GM10248 (cell line): ENCODE measurements around the gene FANK1.

Experiments used
- CTCF ChIA-PET: fragments of 300-600 bp; sonication (Branson Sonifier 250); formaldehyde crosslinking; extraction: SDS; loops from one replicate; lab custom pipeline; 2021; ENCODE audit warnings: antibody characterized with exemption; lab: Yijun Ruan, JAX
- POLR2A ChIA-PET: fragments of 350-650 bp; sonication (Branson Sonifier 250); formaldehyde crosslinking; extraction: SDS; loops from one replicate; lab custom pipeline; 2020; ENCODE audit warnings: antibody characterized with exemption; lab: Yijun Ruan, JAX
- DNase-seq: peaks from one replicate; pipeline ENCODE4 v3.0.0; 2012; ENCODE audit errors: extremely low spot score
- TF ChIP-seq, protein P1 (sequence below): IDR thresholded peaks from 2 replicates; pipeline ENCODE4 v1.5.1; 2012; ENCODE audit warnings: mild to moderate bottlenecking, low read depth; ENCODE audit errors: extremely low read depth, missing control alignments, control extremely low read depth

FANK1 gene

DNA sequence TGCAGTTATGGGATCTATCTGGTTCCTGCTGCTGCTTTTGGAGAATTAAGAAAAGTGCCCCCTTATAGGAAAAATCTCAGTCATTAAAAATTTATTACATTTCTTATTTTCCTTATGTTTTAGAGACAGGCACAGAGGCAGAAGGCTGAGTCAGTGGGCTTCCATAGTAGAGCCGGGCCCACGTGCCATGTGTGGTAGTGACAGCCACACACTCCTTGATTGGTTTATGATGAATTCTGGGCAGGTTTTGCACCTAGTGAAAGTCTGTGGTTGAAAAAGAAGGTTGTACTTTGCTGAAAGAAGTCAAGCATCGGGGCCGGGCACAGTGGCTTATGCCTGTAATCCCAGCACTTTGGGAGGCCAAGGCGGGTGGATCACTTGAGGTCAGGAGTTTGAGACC is 109.9 kb downstream of the FANK1 start:
- POLR2A ChIA-PET: no interaction called here
- TF ChIP-seq, protein P1, sequence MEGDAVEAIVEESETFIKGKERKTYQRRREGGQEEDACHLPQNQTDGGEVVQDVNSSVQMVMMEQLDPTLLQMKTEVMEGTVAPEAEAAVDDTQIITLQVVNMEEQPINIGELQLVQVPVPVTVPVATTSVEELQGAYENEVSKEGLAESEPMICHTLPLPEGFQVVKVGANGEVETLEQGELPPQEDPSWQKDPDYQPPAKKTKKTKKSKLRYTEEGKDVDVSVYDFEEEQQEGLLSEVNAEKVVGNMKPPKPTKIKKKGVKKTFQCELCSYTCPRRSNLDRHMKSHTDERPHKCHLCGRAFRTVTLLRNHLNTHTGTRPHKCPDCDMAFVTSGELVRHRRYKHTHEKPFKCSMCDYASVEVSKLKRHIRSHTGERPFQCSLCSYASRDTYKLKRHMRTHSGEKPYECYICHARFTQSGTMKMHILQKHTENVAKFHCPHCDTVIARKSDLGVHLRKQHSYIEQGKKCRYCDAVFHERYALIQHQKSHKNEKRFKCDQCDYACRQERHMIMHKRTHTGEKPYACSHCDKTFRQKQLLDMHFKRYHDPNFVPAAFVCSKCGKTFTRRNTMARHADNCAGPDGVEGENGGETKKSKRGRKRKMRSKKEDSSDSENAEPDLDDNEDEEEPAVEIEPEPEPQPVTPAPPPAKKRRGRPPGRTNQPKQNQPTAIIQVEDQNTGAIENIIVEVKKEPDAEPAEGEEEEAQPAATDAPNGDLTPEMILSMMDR: no peak
- CTCF ChIA-PET: no interaction called here
- no peak for DNase-seq

DNA sequence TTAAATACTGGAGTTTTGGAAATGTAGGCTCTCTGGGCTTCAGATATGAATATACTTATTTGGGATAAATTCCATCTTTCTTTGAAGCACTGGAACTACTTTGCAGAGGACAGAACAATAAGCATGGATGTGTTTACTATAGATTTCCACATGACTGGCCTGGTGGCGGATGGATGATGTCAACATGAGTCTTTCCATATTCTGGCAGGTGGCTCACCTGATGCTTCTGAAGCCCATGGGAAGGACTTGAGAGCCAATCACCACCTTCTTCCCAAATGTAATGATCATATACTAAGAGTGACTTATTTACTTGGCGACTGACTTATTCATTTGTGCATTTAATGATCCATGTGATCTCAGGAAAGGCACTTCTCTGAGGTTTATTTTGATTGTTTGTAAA is 110.5 kb downstream of the FANK1 start:
- no peak for DNase-seq
- POLR2A ChIA-PET: no interaction called here
- TF ChIP-seq, protein P1: no peak
- CTCF ChIA-PET: interaction anchor here (0.8 kb wide), 1 partner anchor 31 kb away, joined by 3 read pairs; no protein-coding TSS in a partner anchor

DNA sequence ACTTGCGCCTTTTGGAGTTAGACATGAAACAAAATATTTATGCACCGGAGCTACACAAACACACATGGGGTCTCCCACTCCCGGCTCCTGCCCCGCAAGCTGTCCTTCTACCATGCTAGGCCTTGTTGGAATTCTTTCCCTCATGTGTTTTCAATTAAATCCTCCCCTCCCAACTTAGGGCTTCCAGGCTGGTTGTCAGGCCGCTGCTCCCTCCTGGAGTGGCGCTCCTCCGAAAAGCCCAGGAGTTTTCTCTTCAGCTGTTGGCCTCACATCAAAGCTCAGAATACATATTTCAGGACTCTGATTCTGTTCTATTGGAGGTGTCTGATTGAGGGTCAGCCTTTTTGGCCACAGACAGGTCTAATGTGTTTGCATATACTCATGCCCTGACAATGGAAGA is 113.3 kb downstream of the FANK1 start:
- TF ChIP-seq, protein P1: no peak
- CTCF ChIA-PET: interaction anchor here (1.1 to 1.3 kb wide), 2 partner anchors 12 to 19 kb away, joined by 3 read pairs; no protein-coding TSS in a partner anchor
- POLR2A ChIA-PET: no interaction called here
- DNase-seq: no peak

DNA sequence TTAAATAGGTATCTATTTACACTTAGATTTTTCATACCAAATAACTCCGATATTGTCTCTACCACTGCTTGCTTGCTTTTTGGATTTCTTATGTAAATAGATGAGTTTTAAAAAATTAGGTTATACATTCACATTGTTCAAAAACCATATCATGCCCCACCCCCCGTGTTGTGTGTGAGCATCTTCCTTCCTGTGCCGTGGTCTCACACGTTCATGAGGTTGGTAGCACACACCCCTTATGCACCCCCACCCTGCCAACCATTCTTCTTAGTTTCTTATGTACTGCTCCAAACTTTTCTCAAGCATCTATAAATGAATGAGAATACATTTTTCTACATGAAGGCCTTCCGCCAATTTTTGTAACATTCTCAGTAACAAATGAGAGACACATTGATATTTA is 115.6 kb downstream of the FANK1 start:
- no peak for DNase-seq
- POLR2A ChIA-PET: no interaction called here
- TF ChIP-seq, protein P1: no peak
- CTCF ChIA-PET: no interaction called here

DNA sequence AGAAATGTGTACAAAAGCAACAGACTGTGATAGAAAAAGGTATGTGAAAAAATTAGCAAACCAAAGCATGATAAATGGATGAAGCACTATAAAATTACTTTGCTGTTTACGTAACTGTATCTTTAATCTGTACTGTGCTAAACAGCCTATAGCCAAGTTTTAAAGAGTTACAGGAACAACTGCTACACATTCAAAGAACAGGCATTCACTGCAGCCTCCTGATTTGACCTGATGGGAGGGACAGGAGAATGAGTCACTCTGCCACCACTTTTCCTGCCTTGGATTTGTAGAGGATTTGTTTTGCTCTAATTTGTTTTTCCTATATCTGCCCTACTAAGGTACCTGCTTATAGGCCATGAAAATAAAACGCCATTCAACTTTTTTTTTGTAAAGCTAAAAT is 116.1 kb downstream of the FANK1 start:
- TF ChIP-seq, protein P1: no peak
- ChIA-PET CTCF (no interaction called here), POLR2A (no interaction called here)
- no peak for DNase-seq

DNA sequence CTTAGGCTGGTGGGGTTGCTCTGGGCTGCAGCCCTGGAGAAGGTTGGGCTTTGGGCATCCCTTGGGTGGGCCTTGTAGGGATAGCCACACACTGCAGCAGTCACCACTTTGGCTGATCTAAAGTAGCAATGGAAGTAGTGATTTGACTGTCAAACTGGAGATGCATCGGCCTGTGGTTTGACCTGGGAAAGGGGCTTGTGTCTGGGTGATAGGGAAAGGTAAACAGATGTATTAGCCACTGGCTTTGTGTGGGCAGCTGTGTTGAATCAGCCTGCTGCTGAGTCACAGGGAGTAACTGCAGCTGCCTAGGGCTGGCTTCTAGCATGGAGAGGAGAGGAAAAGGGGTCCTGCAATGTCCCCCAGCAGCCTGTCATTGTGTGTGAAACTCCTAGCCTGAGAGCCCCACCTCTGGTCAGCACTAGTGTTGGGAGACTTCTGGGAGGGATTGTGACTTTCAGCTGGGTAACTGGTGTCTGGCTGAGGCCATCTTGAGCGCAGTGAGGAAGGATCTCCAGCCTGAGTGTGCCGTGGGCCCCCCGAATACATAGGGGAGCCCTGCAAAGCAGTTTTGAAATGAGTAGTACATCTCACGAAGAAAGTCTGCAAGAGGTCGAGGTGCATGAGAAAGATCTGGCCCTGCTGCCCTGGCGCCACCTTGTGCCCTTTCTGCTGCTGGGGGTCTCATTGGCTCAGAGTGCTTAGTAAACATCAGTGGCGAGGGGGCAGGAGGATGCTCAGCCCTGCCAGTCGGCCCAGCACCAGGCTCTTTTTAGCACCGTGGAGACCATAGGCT is 117.3 kb downstream of the FANK1 start:
- CTCF ChIA-PET: interaction anchor here (0.7 to 2.8 kb wide), 3 partner anchors 31 to 145 kb away, joined by 3 to 11 read pairs (median 3); no protein-coding TSS in a partner anchor
- POLR2A ChIA-PET: no interaction called here
- TF ChIP-seq, protein P1: peak; percentile 26
- DNase-seq: no peak
